Endothelial cell of umbilical vein (primary cell): Measurements from ENCODE around the gene SLC8A1.

Experiments
- CTCF ChIP-seq, 2 donors: IDR thresholded peaks; 1 replicate in 1 of 2; 2 replicates in 1 of 2; pipeline ENCODE4 v1.5.1; 2011; ENCODE audit warnings: low read length in 2 of 2, mild to moderate bottlenecking in 2 of 2, moderate library complexity in 2 of 2, control low read depth in 1 of 2, inconsistent platforms in 1 of 2, low read depth in 1 of 2; ENCODE audit not compliant: insufficient read depth in 1 of 2; ENCODE audit errors: extremely low read depth in 1 of 2
- MAX ChIP-seq: IDR thresholded peaks from 2 replicates; pipeline ENCODE4 v1.6.1; 2011; ENCODE audit not compliant: insufficient read depth, insufficient read length
- POLR2A ChIP-seq: IDR thresholded peaks from 2 replicates; pipeline ENCODE4 v1.6.1; 2012; ENCODE audit warnings: low read depth, mild to moderate bottlenecking, control low read depth, low read length
- POLR2AphosphoS5 ChIP-seq: IDR thresholded peaks from 2 replicates; pipeline ENCODE4 v1.6.1; 2012; ENCODE audit warnings: low read depth, mild to moderate bottlenecking, control low read depth, low read length, moderate library complexity; ENCODE audit not compliant: insufficient read depth

- TF ChIP-seq CTCF (IDR thresholded peaks at IDR 0.05; ENCODE audit: extremely low read depth in 1 of 2, insufficient read depth in 1 of 2, low read depth in 1 of 2, low read length in 2 of 2) (no peak), MAX (no peak), POLR2AphosphoS5 (no peak), POLR2A (no peak)
Measured at GRCh38 chr2:40166006-40166405, 285.9 kb downstream of the SLC8A1 start.
